HG03469 (cell line): ENCODE results near the gene PROSER2.

ENCODE experiments used
- ATAC-seq: cut with Tn5 transposase; IDR thresholded peaks from one replicate; pipeline ENCODE4 v1.9.1; 2021; ENCODE audit warnings: mild to moderate bottlenecking, moderate library complexity, moderate number of reproducible peaks; ENCODE audit not compliant: unreplicated experiment

PROSER2 gene

GRCh38 chr10:11864727-11865126 is 41.6 kb downstream of the PROSER2 start:
- no peak for ATAC-seq

GRCh38 chr10:11865561-11865960 is 42.4 kb downstream of the PROSER2 start:
- ATAC-seq, result no peak

GRCh38 chr10:11866199-11866925 is 43.2 kb downstream of the PROSER2 start:
- no peak for ATAC-seq

- no peak for ATAC-seq
Observed at GRCh38 chr10:11869219-11869618, 46.1 kb downstream of the PROSER2 start.

- ATAC-seq, result no peak
Observed at GRCh38 chr10:11869743-11870460, 46.7 kb downstream of the PROSER2 start.

- no peak for ATAC-seq
Observed at GRCh38 chr10:11870461-11870780, 47.3 kb downstream of the PROSER2 start.

GRCh38 chr10:11870900-11871400 is 47.8 kb downstream of the PROSER2 start:
- ATAC-seq, result no peak

GRCh38 chr10:11871466-11871865 is 48.3 kb downstream of the PROSER2 start:
- ATAC-seq, result no peak

- ATAC-seq, result no peak
Observed at GRCh38 chr10:11874568-11875493, 51.7 kb downstream of the PROSER2 start.

GRCh38 chr10:11875494-11876281 is 52.5 kb downstream of the PROSER2 start:
- no peak for ATAC-seq

- ATAC-seq, result no peak
Observed at GRCh38 chr10:11876324-11876723, 53.2 kb downstream of the PROSER2 start.

GRCh38 chr10:11876805-11877590 is 53.8 kb downstream of the PROSER2 start:
- no peak for ATAC-seq

GRCh38 chr10:11877591-11877905 is 54.4 kb downstream of the PROSER2 start:
- ATAC-seq, result no peak

GRCh38 chr10:11878776-11879175 is 55.6 kb downstream of the PROSER2 start:
- no peak for ATAC-seq

- ATAC-seq, result no peak
Observed at GRCh38 chr10:11879387-11880094, 56.4 kb downstream of the PROSER2 start.

GRCh38 chr10:11880151-11881029 is 57.2 kb downstream of the PROSER2 start:
- no peak for ATAC-seq

GRCh38 chr10:11881030-11881476 is 57.9 kb downstream of the PROSER2 start:
- ATAC-seq, result no peak
